ENCODE data around the gene VASH1. TPM values are rescaled to one million over a fixed set of nuclear protein-coding genes. Genes with fewer than 3 reads are reported as not detected.

Gene VASH1
- polyA plus RNA-seq, 1 experiment, result 4.0 TPM

GRCh38 chr14:76773188-76773885 is 12.1 kb downstream of the VASH1 start:
- POLR2A ChIA-PET, result interaction anchor here (0.7 kb wide), 1 partner anchor 270 kb away, joined by 4 read pairs; no protein-coding TSS in a partner anchor
- peak; percentile 46 for DNase-seq (ENCODE audit: low read depth)

GRCh38 chr14:76773956-76774820 is 12.9 kb downstream of the VASH1 start:
- no peak overlapping the region for H3K4me3 ChIP-seq (ENCODE audit: low read depth, low read length)
- no peaks in the 10 kb centered on the region for H3K27me3 ChIP-seq (ENCODE audit: control insufficient read depth, insufficient read depth, low read length)
- CTCF ChIA-PET, result interaction anchor here (4.2 kb wide), 1 partner anchor 10 kb away, joined by 20 read pairs; no protein-coding TSS in a partner anchor
- TF ChIP-seq CTCF (IDR thresholded peaks at IDR 0.05; ENCODE audit: insufficient read depth, low read depth, low read length), result no peak
- POLR2A ChIA-PET, result interaction anchor here (0.7 kb wide), 1 partner anchor 269 kb away, joined by 4 read pairs; no protein-coding TSS in a partner anchor
- H3K36me3 ChIP-seq (ENCODE audit: control insufficient read depth, insufficient read depth, low read length), result no peaks in the 10 kb centered on the region
- no peak for DNase-seq (ENCODE audit: low read depth)

More at GRCh38 chr14:76773188-76773885, 12.1 kb downstream of the VASH1 start:
- peak; percentile 40 for TF ChIP-seq CTCF (IDR thresholded peaks at IDR 0.05; ENCODE audit: insufficient read depth, low read depth, low read length)
- CTCF ChIA-PET, result interaction anchor here (1.9 to 4.2 kb wide), 2 partner anchors 11 to 36 kb away, joined by 4 to 20 read pairs; no protein-coding TSS in a partner anchor
- Histone ChIP-seq H3K36me3 (ENCODE audit: control insufficient read depth, insufficient read depth, low read length) (no peaks in the 10 kb centered on the region), H3K4me3 (ENCODE audit: low read depth, low read length) (no peak overlapping the region), H3K27me3 (ENCODE audit: control insufficient read depth, insufficient read depth, low read length) (no peaks in the 10 kb centered on the region)

DNA sequence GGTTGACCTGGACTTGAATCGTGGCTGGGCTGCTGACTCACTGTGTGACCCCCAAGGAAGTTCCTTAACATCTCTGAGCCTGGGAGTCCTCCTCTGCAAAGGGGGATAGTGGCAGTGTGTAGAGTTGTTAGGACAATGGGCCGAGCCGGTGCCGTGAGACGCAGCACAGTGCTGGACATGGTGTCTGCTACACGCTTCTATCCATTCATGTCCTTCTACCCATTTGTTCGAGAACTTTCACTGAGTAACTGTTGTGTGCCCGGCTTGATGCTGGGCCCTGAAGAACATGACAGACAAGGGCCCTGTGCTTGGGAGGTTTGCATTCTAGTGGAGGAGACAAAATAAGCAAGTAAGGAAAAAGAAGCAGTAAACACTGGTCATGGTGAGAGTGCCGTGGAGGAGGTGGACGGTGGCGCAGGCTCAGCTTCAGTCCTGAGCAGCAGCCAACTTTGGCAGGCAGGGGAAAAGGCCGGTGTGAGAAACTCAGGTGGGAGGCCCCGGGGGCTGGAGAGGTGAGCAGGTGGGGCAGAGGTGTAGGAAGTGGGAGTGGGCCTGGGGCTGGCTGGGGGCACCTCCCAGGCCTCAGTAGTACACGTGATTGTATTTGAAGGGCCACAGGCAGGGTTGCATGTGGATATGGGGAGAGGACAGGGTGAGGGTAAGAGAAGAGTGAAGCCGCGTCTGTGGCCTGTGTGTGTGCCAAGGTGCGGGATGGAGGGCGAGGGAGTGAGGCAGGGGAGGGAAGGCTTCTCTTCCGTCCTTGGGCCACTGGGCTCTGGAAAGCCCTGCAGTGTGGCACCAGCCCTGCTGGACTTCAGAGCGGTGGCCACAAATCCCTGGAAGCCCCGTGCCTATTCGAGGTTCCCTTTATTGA is 13.8 kb downstream of the VASH1 start:
- Histone ChIP-seq H3K36me3 (ENCODE audit: control insufficient read depth, insufficient read depth, low read length) (peaks cover 1% of the 10 kb centered on the region; the same call in 1 of the 2 replicates), H3K4me3 (ENCODE audit: low read depth, low read length) (no peak overlapping the region), H3K27me3 (ENCODE audit: control insufficient read depth, insufficient read depth, low read length) (no peaks in the 10 kb centered on the region)
- ChIA-PET POLR2A (no interaction called here), CTCF (interaction anchor here (4.2 kb wide), 1 partner anchor 9 kb away, joined by 20 read pairs; no protein-coding TSS in a partner anchor)
- DNase-seq (ENCODE audit: low read depth), result no peak
- no peak for TF ChIP-seq CTCF (IDR thresholded peaks at IDR 0.05; ENCODE audit: insufficient read depth, low read depth, low read length)

GRCh38 chr14:76775695-76776427 is 14.6 kb downstream of the VASH1 start:
- CTCF ChIA-PET, result interaction anchor here (0.9 to 4.2 kb wide), 3 partner anchors 9 to 53 kb away, joined by 3 to 20 read pairs (median 4); no protein-coding TSS in a partner anchor
- POLR2A ChIA-PET, result no interaction called here
- DNase-seq (ENCODE audit: low read depth), result no peak

More at GRCh38 chr14:76775695-76776427, 14.6 kb downstream of the VASH1 start:
- H3K36me3 ChIP-seq (ENCODE audit: control insufficient read depth, insufficient read depth, low read length), result peaks cover 1% of the 10 kb centered on the region; the same call in 1 of the 2 replicates
- H3K4me3 ChIP-seq (ENCODE audit: low read depth, low read length), result no peak overlapping the region
- no peaks in the 10 kb centered on the region for H3K27me3 ChIP-seq (ENCODE audit: control insufficient read depth, insufficient read depth, low read length)
- no peak for TF ChIP-seq CTCF (IDR thresholded peaks at IDR 0.05; ENCODE audit: insufficient read depth, low read depth, low read length)
